ENCODE measurements around the gene ARPC1A.

- no peak for TF ChIP-seq CTCF (IDR thresholded peaks at IDR 0.05; ENCODE audit: low read depth, low read length)
- TF ChIP-seq EZH2phosphoT487 (IDR thresholded peaks at IDR 0.05; ENCODE audit: low read depth) = no peak
These were observed 5.3 kb upstream of the ARPC1A start for GRCh38 chr7:99320371-99320770.
